D721Med (cell line): ENCODE results near the gene SDK1.

ENCODE experiments used
- DNase-seq: peaks from one replicate; pipeline ENCODE4 v3.0.0; 2011; ENCODE audit warnings: low spot score; ENCODE audit not compliant: insufficient read length
- FAIRE-seq: peaks from 2 replicates; lab custom pipeline; 2011; peaks lifted over from hg19 to GRCh38; lab: Jason Lieb, UNC
- CTCF ChIP-seq: IDR thresholded peaks from 2 replicates; pipeline ENCODE4 v1.5.1; 2012; ENCODE audit warnings: mild to moderate bottlenecking, control low read depth; ENCODE audit not compliant: insufficient read depth; ENCODE audit errors: missing control alignments

The SDK1 gene

GRCh38 chr7:4237296-4238235 is 936.5 kb downstream of the SDK1 start:
- FAIRE-seq (no peak), DNase-seq (no peak)
- no peak for TF ChIP-seq CTCF

GRCh38 chr7:4238861-4239260 is 937.8 kb downstream of the SDK1 start:
- FAIRE-seq (no peak), DNase-seq (no peak)
- TF ChIP-seq CTCF, result no peak

GRCh38 chr7:4240042-4240441 is 939.0 kb downstream of the SDK1 start:
- no peak for FAIRE-seq
- no peak for TF ChIP-seq CTCF
- DNase-seq, result no peak

- DNase-seq (no peak), FAIRE-seq (no peak)
- no peak for TF ChIP-seq CTCF
These were observed 939.7 kb downstream of the SDK1 start for GRCh38 chr7:4240520-4241303.

- TF ChIP-seq CTCF, result no peak
- FAIRE-seq (no peak), DNase-seq (no peak)
These were observed 940.2 kb downstream of the SDK1 start for GRCh38 chr7:4241304-4241612.

- FAIRE-seq (no peak), DNase-seq (no peak)
- no peak for TF ChIP-seq CTCF
These were observed 940.7 kb downstream of the SDK1 start for GRCh38 chr7:4241791-4242190.
